GM19324 (cell line): ENCODE results near the gene PI16.

Experiments
- ATAC-seq: cut with Tn5 transposase; IDR thresholded peaks from one replicate; pipeline ENCODE4 v1.9.1; 2021; ENCODE audit warnings: mild to moderate bottlenecking, moderate library complexity; ENCODE audit not compliant: unreplicated experiment, low FRiP score

Gene PI16

GRCh38 chr6:36955136-36955535, 598 bp downstream of the PI16 start:
- no peak for ATAC-seq

DNA sequence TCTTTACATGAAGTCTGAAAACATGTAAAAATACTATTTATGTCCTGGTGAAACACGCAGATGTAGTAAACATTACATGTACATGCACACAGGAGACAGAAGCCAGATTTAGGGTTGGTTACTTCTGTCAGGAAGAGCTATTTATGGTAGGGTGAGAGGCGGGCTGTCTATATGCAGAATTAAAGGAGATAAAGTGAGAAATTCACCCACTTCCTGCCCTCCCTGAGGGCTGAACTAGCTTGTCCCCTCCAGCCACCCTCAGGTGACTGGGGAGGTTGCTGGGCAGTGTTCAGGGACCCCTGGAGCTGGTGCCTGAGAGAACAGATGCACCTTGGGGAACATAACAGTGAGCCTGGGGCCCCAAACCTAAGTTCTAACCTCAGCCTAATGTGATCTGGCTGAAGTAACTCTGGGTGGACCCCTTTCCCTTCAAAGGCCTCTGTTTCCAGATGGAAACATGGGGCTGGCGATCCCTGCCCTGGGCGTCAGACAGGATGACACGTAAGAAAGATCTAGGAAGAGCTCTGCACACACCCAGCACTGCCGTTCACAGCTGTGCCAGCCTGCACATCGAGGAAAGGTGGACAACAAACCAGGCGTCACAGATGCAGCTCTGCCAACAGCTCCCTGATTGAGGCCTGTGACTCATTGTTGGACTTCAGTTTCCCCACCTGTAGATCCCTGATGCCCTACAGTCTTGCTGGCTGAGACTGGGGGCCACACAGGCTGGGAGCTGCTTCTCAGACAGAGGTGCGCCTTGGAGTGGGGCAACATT, 1.3 kb downstream of the PI16 start:
- ATAC-seq, result no peak

DNA sequence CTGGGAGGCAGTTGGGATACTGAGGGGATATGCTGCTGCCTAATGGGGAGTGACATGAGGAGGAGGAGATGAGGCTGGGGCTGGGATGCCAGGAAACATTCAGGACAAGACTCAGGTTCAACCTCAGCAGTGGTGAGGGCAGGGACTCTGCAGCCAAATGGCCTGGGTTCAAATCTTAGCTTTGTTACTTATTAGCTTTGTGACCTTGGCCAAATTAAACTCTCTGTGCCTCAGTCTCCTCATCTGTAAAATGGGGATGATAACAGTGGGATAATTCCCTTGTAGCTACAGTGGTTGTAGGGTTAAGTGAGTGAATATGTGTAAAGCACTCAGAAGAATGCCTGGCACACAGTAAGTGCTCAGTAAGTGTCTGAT, 1.9 kb downstream of the PI16 start:
- ATAC-seq, result no peak

DNA sequence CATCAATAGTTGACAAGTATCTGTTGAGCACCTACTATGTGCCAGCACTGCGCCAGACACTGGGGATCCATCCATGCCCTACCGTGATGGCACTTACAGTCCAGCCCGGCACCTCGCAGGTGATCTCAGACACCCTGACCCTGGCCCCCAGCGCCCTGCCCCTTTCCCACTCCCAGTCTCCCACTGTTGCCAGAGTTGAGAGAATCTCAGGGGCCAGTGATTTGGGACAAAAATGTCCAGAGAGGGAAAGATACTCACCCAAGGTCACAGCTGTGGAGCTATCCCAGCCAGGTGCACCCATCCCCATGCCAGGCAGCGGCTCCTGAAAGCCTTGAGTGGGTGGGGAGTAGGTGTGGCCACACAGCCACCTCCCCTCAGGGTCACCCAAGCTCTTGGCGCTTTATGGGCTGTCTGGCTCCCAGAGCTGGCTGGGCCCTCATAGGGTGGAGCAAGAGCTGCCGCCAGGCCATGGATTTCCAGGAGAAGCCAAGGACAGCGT, 3.3 kb downstream of the PI16 start:
- ATAC-seq, result no peak

- no peak for ATAC-seq
Observed at GRCh38 chr6:36958775-36959554, 4.4 kb downstream of the PI16 start.

GRCh38 chr6:36959555-36960250, 5.2 kb downstream of the PI16 start:
- ATAC-seq, result no peak

- ATAC-seq, result no peak
Observed at GRCh38 chr6:36961441-36962435, 7.2 kb downstream of the PI16 start.

GRCh38 chr6:36962874-36963273, 8.3 kb downstream of the PI16 start:
- no peak for ATAC-seq

- ATAC-seq, result no peak
Observed at GRCh38 chr6:36963451-36964290, 9.1 kb downstream of the PI16 start.

GRCh38 chr6:36964349-36964748, 9.8 kb downstream of the PI16 start:
- no peak for ATAC-seq

GRCh38 chr6:36964908-36965307, 10.4 kb downstream of the PI16 start:
- ATAC-seq, result no peak

GRCh38 chr6:36967301-36967700, 12.8 kb downstream of the PI16 start:
- ATAC-seq, result no peak

DNA sequence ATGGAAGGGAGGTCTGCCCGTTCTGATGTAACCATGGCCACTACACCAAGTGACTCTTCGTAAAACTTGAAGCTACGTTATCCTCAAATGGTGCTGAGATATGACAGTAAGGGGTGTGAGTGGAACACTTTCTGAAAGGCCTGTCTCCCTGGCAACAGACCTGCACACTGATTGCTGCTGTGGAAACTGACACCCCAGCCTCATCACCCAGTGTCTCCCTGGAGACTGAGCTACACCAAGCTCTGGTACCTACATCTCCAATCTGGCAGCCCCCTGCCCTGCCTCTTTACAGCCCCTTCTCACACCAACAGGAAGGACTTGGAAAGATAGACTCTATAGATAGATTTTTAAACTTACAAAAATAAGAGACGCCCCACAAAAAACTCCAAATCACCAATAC, 13.2 kb downstream of the PI16 start:
- no peak for ATAC-seq

- no peak for ATAC-seq
Observed at GRCh38 chr6:36968266-36968977, 13.9 kb downstream of the PI16 start.

DNA sequence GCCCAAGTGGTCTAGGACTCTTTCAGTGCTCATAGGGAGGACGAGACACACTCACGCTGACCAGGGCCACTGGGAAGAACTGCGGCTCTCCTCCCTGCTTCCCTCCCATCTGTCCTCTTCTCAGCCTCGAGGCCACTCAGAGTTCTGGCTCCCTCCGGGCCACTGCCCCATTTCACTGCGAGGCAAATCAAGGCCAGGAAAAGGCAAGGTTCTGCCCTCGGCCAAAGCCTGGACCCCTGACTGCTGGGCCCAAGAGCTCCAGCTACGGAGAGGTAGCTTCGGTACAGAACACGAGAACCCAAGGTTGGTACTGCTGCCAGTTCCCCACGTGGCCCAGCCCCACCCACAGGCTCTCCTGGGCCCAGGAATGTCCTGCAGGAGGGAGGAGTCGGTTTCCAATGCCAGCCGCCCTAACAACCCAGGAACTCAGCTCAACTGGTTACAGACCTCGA, 14.7 kb downstream of the PI16 start:
- no peak for ATAC-seq

DNA sequence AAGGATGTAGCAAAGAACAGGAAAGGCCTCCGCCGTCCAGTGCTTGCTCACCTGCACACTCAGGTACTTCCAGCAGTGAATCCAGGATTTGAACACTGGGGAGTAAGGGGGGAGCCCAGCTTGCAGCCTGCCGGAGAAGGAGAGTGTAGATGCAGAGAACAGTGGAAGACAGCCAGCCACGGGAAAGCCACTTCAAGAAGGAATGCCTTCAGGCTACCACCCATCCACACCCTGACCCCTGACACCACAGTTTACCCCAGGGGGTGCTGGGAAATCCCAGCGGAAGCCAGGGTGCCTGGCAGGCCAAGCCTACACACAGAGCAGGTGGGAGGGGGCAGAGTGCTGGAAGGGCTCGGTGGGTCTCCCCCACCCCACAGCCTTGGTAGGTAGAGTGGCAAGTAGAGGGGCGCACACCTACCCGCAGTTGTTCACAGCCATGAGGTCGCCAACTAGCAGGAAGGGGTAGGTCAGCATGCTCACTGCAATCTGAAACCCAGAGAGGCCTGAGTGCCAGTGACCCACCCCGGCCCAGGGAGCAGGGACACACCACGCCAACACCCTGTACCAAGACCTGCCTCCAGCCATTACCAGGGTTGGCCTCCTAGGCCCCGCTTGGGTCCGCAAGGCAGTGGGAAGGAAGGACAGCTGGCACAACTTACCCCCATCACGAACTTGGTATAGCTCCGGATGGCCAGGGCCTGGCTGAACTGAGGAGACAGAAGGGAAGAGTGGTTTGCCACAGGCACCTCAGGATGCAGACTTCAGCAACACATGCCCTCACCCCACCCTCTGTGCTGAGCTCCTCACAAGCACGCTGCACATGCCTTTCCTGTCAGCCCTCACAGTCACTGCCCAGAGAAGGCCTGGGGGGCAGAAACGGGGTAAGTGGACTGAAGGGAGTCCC, 15.7 kb downstream of the PI16 start:
- ATAC-seq, result no peak
